GM10847 (cell line): Measurements from ENCODE around the gene PRKAG3.

Source experiments
- POLR2A ChIP-seq: IDR thresholded peaks from 2 replicates; pipeline ENCODE4 v1.6.1; 2011; ENCODE audit not compliant: insufficient read length; ENCODE audit errors: extremely low read depth

Gene PRKAG3

GRCh38 chr2:218788529-218789255, 42.9 kb downstream of the PRKAG3 start:
- TF ChIP-seq POLR2A: no peak

- TF ChIP-seq POLR2A: no peak
These were observed 45.5 kb downstream of the PRKAG3 start for GRCh38 chr2:218786133-218786532.

DNA sequence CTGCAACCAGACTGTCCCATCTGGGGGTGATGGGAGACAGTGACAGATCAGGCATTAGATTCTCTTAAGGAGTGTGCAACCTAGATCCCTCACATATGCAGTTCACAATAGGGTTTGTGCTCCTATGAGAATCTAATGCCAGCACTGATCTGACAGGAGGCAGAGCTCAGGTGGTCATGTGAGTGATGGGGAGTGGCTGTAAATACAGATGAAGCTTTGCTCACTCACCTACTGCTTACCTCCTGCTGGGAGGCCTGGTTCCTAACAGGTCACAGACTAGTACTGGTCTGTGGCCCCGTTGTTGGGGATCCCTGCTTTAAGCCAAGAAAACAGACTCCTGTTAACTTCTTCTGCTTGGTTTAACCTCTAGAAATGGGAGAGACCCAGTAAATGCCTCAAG, 46.5 kb downstream of the PRKAG3 start:
- TF ChIP-seq POLR2A: no peak

- TF ChIP-seq POLR2A: no peak
These were observed 47.9 kb downstream of the PRKAG3 start for GRCh38 chr2:218783688-218784087.

- no peak for TF ChIP-seq POLR2A
These were observed 49.1 kb downstream of the PRKAG3 start for GRCh38 chr2:218782528-218782844.

- no peak for TF ChIP-seq POLR2A
These were observed 49.7 kb downstream of the PRKAG3 start, which contains the start of gene CYP27A1 for GRCh38 chr2:218781691-218782527. CYP27A1 (plus strand) TSS chr2:218782147; CDS start chr2:218782183, 36 bp downstream.

GRCh38 chr2:218780851-218781690, 50.5 kb downstream of the PRKAG3 start:
- TF ChIP-seq POLR2A: no peak

DNA sequence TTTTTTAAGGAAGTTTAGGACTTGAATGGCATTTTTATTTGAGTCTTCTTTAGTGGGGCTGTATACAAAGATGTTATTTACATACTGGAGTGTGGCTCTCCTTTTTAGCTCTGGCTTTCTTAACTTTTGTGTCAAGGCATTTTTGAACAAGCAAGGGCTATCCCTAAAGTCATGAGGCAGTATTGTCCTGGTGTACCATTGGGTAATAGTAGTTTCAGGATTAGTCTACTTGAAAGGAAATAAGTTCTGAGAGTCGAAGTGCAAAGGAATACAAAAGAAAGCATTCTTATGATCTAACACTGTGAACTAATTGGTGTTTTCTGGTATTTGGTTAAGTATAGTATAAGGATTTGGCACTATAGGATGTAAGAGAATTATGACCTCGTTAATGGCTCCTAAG, 51.6 kb downstream of the PRKAG3 start:
- TF ChIP-seq POLR2A: no peak

- TF ChIP-seq POLR2A: no peak
These were observed 54.2 kb downstream of the PRKAG3 start for GRCh38 chr2:218777276-218777990.

- TF ChIP-seq POLR2A: no peak
These were observed 55.1 kb downstream of the PRKAG3 start for GRCh38 chr2:218776488-218776887.

- TF ChIP-seq POLR2A: no peak
These were observed 57.7 kb downstream of the PRKAG3 start for GRCh38 chr2:218773881-218774280.
